GM12873 (cell line): ENCODE results near the gene SMIM3.

Source experiments
- TF ChIP-seq, protein P1 (sequence below): IDR thresholded peaks from 2 replicates; pipeline ENCODE4 v1.5.1; 2012; ENCODE audit warnings: low read depth, mild to moderate bottlenecking, moderate library complexity, low read length, control low read depth; ENCODE audit not compliant: insufficient read depth; ENCODE audit errors: missing control alignments

The SMIM3 gene

DNA sequence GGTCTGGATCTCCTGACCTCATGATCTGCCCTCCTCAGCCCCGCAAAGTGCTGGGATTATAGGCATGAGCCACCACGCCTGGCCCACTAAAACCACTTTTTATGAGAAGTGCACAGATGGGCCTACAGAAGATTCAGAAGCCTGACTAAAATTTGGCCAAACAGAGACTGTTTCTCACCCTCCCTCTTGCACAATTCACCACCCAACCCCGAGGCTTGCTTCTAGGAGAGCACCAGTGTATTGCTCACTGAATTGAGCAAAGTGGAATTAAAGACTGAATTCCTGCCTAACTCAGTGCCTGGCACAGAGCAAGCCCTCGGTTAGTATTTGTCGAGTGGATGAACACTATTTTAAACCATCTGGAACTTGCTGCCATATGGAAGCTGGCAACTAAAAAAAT lies 16.3 kb upstream of the SMIM3 start:
- TF ChIP-seq, protein P1, sequence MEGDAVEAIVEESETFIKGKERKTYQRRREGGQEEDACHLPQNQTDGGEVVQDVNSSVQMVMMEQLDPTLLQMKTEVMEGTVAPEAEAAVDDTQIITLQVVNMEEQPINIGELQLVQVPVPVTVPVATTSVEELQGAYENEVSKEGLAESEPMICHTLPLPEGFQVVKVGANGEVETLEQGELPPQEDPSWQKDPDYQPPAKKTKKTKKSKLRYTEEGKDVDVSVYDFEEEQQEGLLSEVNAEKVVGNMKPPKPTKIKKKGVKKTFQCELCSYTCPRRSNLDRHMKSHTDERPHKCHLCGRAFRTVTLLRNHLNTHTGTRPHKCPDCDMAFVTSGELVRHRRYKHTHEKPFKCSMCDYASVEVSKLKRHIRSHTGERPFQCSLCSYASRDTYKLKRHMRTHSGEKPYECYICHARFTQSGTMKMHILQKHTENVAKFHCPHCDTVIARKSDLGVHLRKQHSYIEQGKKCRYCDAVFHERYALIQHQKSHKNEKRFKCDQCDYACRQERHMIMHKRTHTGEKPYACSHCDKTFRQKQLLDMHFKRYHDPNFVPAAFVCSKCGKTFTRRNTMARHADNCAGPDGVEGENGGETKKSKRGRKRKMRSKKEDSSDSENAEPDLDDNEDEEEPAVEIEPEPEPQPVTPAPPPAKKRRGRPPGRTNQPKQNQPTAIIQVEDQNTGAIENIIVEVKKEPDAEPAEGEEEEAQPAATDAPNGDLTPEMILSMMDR, result no peak

DNA sequence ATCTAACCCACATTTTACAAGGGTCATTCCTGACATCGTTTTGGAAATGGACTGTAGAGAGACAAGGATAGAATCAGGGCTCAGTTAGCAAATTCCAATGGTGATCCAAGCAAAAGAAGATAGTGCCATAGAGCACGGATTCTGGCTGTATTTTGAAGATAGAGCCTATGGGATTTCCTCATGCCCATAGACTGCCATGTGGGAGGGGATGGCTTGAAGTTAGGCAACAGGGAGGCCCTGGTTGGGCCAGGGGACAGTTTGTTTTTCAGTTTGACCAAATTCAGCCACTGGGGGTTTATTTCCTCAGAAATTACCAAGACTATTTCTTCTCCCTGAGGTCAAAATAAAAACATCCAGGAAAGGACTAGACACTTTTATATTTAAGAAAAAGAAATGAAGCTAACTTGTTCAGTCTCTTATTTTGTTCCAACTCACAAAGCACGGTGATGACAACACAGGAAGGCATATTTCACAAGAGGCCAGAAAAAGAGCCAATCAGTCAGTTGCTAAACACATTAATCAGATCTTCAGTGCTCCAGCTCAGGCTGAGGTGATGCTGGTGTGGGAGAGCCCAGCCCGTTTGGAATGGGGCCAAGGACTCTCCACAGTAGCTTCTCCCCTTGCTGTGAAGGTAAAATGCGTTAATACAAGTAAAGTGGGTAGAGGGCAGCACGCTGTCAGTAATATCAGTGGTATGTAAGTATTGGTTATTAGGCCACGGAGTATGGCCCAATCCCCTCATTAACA lies 15.4 kb upstream of the SMIM3 start:
- TF ChIP-seq, protein P1, result no peak

DNA sequence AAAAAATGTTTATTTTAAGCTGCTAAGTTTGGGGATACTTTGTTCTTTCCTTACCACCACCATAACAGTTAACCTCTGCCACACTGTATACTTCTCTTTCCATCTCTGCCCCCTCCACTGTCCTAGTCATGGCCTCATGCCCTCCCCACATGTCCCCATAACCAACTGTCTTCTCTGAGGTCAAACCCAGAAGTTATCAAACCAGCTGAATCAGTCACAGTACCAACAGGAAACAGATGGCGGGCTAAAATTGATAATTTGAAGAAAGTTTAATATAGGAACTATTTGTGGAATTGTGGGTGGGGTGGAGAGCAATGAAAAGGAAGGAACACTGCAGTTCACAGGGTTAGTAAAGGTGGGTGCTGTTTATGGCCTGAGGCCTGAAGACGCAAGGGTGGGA lies 14.0 kb upstream of the SMIM3 start:
- TF ChIP-seq, protein P1, result no peak

DNA sequence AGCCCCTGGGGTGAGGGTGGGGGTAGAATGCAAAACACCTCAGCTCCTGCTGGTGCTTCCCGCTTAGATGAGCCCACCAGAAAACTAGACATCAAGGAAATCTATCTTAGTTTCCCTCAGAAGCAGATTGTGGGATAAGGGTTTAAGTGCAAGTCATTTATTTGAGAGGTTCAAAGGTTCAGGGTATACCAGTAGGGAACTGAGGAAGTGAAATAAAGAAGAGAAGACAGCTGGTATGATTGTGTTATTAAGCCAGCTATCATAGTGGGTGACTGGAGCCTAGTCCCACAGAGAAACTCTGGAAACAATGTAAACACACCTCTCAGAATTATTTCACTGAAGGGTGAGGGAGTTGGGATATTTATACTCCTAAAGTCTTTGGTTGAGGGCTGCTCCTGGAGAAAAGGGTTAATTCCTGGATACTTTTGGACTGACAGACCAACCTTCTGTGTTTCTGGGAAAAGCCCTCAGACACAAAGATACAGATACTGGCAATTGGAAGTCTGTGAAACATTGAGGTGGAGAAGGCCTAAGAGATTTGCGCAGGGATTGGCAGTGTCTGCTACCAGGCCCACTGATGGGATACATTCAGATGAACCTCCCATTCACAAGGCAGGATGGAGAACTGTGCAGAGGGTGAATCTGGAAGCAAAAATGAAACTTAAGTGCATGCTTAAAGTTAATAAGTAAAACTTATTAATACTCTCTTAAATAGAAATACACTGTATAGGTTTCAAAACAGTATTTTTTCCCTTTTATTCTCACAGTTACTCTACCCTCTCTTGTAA lies 13.4 kb upstream of the SMIM3 start:
- TF ChIP-seq, protein P1, result no peak

DNA sequence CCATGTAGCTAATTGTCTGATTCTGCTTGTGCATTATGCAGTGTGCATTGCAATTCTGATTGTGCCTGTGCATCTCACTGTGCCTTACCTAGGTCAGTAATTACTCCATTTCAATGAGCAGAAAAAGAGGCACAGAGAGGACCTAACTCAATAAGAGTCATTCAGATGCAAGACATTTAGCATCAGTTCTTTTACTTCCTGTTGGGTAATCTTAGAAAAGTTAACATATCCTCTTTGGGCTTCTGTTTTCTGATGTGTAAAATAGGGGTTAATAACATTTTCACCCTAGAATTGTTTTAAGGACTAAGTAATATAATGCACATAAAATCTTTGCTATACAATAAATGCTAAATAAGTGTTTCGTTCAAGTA lies 12.8 kb upstream of the SMIM3 start:
- TF ChIP-seq, protein P1, result no peak

DNA sequence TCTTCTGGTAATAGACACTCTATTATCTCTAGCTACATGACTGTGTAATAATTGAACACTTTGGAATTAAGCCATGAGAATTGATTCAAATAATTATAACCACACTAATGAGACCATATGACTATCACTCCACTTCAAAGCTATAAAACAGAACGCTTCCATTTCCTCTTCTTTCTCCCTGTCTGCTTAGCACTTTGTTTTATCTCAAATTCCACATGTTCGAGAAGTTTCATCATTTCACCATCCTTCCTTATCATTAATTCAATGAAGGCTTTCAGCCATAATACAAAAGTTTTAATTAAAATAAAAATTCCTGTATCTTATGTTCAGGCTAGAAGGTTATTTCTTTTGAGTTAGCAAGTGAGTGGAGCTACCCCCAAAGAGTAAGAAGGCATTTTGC lies 12.3 kb upstream of the SMIM3 start:
- TF ChIP-seq, protein P1, result no peak

DNA sequence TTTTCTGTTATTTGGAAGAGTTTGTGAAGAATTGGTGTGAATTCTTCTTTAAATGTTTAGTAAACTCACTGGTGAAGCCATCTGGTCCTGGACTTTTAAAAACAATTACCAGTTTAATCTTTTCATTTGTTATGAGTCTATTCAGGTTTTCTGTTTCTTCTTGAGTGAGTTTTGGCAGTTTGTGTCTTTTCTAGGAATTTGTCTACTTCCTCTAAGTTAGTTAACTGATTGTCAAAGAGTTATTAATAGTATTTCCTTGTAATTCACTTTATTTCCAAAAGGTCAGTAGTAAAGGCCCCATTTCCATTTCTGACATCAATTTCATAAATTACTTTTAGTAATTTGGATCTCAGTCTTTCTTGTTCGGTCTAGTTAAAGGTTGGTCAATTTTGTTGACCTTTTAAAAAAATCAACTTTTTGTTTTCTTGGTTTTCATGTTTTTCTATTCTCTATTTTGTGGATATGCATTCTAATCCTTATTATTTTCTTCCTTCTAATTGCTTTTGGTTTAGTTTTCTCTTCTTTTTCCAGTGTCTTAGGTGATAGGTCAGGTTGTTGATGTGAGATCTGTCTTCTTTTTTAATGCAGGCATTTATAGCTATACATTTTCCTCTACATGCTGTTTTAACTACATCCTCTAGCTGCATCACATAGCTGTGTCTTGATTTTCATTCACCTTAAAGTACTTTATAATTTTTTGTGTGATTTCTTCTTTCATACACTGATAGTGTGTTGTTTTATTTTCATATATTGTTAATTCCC lies 7.3 kb upstream of the SMIM3 start:
- TF ChIP-seq, protein P1, result no peak
